ENCODE data around the gene ARSH. TPM values are rescaled to one million over a fixed set of nuclear protein-coding genes. Genes with fewer than 3 reads are reported as not detected.

Gene ARSH
- total and polyA plus RNA-seq, 11 donors = not detected

GRCh38 chrX:2989565-2989964 lies 16.8 kb upstream of the ARSH start:
- H3K4me3 ChIP-seq = no peak overlapping the region
- intact Hi-C loops (cut with DNase I) = no loop called here
- no peaks in the 10 kb centered on the region for H3K4me1 ChIP-seq
- H3K9me3 ChIP-seq = peaks cover 0 to 7% (median 0%) of the 10 kb centered on the region in 12 donors
- H3K27ac ChIP-seq = no peak overlapping the region
- ATAC-seq = no peak
- H3K36me3 ChIP-seq = no peaks in the 10 kb centered on the region
- DNase-seq = no peak
- TF ChIP-seq, protein P1, sequence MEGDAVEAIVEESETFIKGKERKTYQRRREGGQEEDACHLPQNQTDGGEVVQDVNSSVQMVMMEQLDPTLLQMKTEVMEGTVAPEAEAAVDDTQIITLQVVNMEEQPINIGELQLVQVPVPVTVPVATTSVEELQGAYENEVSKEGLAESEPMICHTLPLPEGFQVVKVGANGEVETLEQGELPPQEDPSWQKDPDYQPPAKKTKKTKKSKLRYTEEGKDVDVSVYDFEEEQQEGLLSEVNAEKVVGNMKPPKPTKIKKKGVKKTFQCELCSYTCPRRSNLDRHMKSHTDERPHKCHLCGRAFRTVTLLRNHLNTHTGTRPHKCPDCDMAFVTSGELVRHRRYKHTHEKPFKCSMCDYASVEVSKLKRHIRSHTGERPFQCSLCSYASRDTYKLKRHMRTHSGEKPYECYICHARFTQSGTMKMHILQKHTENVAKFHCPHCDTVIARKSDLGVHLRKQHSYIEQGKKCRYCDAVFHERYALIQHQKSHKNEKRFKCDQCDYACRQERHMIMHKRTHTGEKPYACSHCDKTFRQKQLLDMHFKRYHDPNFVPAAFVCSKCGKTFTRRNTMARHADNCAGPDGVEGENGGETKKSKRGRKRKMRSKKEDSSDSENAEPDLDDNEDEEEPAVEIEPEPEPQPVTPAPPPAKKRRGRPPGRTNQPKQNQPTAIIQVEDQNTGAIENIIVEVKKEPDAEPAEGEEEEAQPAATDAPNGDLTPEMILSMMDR (IDR thresholded peaks at IDR 0.05) = no peak
- TF ChIP-seq POLR2A (IDR thresholded peaks at IDR 0.05) = no peak
- H3K27me3 ChIP-seq = peaks cover 0 to 4% (median 0%) of the 10 kb centered on the region in 9 donors
- 73 to 83% (median 78%) methylated on average over 2 of the region's 2 CpGs for WGBS, 4 donors

- H3K36me3 ChIP-seq = no peaks in the 10 kb centered on the region
- intact Hi-C loops (cut with DNase I) = no loop called here
- ATAC-seq (no peak), DNase-seq (no peak)
- H3K4me1 ChIP-seq = no peaks in the 10 kb centered on the region
- no peak overlapping the region for H3K27ac ChIP-seq
- WGBS, 4 donors = 77 to 80% (median 78%) methylated on average over 2 of the region's 2 CpGs
- peaks cover 0 to 42% (median 1%) of the 10 kb centered on the region in 12 donors for H3K9me3 ChIP-seq
- no peak overlapping the region for H3K4me3 ChIP-seq
- H3K27me3 ChIP-seq = no peaks in the 10 kb centered on the region
- TF ChIP-seq, protein P1 (IDR thresholded peaks at IDR 0.05) = no peak
- no peak for TF ChIP-seq POLR2A (IDR thresholded peaks at IDR 0.05)
Observed at GRCh38 chrX:3010532-3010931, 4.2 kb downstream of the ARSH start.

- Histone ChIP-seq H3K4me3 (no peak overlapping the region), H3K9me3 (peaks cover 0 to 23% (median 0%) of the 10 kb centered on the region in 12 donors), H3K27me3 (no peaks in the 10 kb centered on the region), H3K4me1 (no peaks in the 10 kb centered on the region), H3K36me3 (no peaks in the 10 kb centered on the region), H3K27ac (no peak overlapping the region)
- ATAC-seq (no peak), DNase-seq (no peak)
- no peak for TF ChIP-seq POLR2A (IDR thresholded peaks at IDR 0.05)
- TF ChIP-seq, protein P1 (IDR thresholded peaks at IDR 0.05) = no peak
- intact Hi-C loops (cut with DNase I) = no loop called here
Observed at GRCh38 chrX:3017492-3017891, 11.1 kb downstream of the ARSH start.

DNA sequence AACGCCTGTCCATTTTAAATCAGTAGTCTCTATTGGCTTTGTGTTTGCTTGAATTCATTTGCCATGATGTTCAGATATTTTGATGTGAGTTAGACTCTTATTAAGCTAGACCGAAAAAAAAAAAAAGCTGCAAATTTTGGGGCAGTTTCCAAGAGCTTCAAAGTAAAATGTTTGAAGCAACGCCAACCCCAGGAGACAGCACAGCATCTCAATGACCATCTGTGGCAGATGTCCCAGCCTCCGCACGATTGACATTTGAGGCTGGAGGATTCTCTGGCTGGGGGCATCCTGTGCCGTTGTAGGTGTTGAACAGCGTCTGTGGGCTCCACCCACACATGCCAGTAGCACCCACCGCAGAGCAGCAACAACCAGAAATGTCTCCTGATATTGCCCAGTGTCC lies 17.8 kb downstream of the ARSH start:
- peaks cover 0 to under 1% (median 0%) of the 10 kb centered on the region in 9 donors for H3K27me3 ChIP-seq
- TF ChIP-seq, protein P1 (IDR thresholded peaks at IDR 0.05) = no peak
- no peak for TF ChIP-seq POLR2A (IDR thresholded peaks at IDR 0.05)
- 64 to 73% (median 68%) methylated on average over 8 of the region's 8 CpGs for WGBS, 4 donors
- H3K4me1 ChIP-seq = no peaks in the 10 kb centered on the region
- no peak overlapping the region for H3K27ac ChIP-seq
- no peaks in the 10 kb centered on the region for H3K9me3 ChIP-seq
- no peak overlapping the region for H3K4me3 ChIP-seq
- H3K36me3 ChIP-seq = no peaks in the 10 kb centered on the region
- intact Hi-C loops (cut with DNase I) = no loop called here
- ATAC-seq (no peak), DNase-seq (no peak)
